PC-3 (cell line): ENCODE measurements around the gene CALR3.

Source experiments
- CTCF ChIP-seq: fragments of 300-600 bp; sonication (generic); conservative IDR thresholded peaks from 2 replicates; pipeline ENCODE4 v1.5.1; 2017; ENCODE audit warnings: antibody characterized with exemption, low read depth, mild to moderate bottlenecking, low read length
- EZH2 ChIP-seq: fragments of 300-600 bp; sonication (generic); IDR thresholded peaks from one replicate; pipeline ENCODE4 v1.6.1; 2017; ENCODE audit warnings: antibody characterized with exemption, mild to moderate bottlenecking, low read length; ENCODE audit not compliant: unreplicated experiment

- TF ChIP-seq EZH2 (no peak), CTCF (no peak)
Measured at GRCh38 chr19:16535381-16535780, 39.4 kb upstream of the CALR3 start.
